B cell (primary cell): Measurements from ENCODE around the gene MYO10. TPM values are rescaled to one million over a fixed set of nuclear protein-coding genes. Genes with fewer than 3 reads are reported as not detected.

Experiments
- ATAC-seq: fragments of 200-7000 bp; cut with Tn5 transposase; one replicate; pipeline ENCODE4 v1.10.0; 2021; ENCODE audit warnings: low read depth, mild to moderate bottlenecking, moderate number of reproducible peaks, moderate library complexity
- CTCF ChIA-PET: fragments of 350-600 bp; sonication (Branson Sonifier 250); formaldehyde crosslinking; loops from one replicate; lab custom pipeline; 2021; ENCODE audit warnings: antibody characterized with exemption, inconsistent platforms; lab: Charles Lee
- POLR2A ChIA-PET: fragments of 350-600 bp; sonication (Branson Sonifier 250); formaldehyde crosslinking; loops from one replicate; lab custom pipeline; 2021; ENCODE audit warnings: antibody characterized with exemption; lab: Charles Lee
- DNase-seq: peaks from one replicate; pipeline ENCODE4 v3.0.0; 2013
- H2AFZ ChIP-seq: 2 replicates; pipeline ENCODE4 v1.6.1; 2012; ENCODE audit warnings: mild to moderate bottlenecking, low read depth, low read length; ENCODE audit not compliant: insufficient read depth, poor library complexity, severe bottlenecking
- H3K27ac ChIP-seq, 2 donors: 1 replicate in 1 of 2; 2 replicates in 1 of 2; pipeline ENCODE4 v1.5.1; 2012 to 2013; ENCODE audit warnings: low read length in 2 of 2, mild to moderate bottlenecking in 2 of 2, moderate library complexity in 1 of 2
- H3K27me3 ChIP-seq, 4 experiments: fragments of 200-600 bp in 1 of 4; sonication (generic) in 1 of 4; replicated peaks in 1 of 4; 1 replicate in 2 of 4; 2 replicates in 2 of 4; pipeline versions ENCODE4 v1.6.1 to v1.7.0; 2013 to 2016; ENCODE audit warnings: low read length in 3 of 4, mild to moderate bottlenecking in 2 of 4, mixed read lengths in 1 of 4, moderate library complexity in 1 of 4; ENCODE audit not compliant: insufficient read depth in 4 of 4, control insufficient read depth in 3 of 4; ENCODE audit errors: control extremely low read depth in 1 of 4
- H3K36me3 ChIP-seq, 2 experiments: replicated peaks in 1 of 2; 1 replicate in 1 of 2; 2 replicates in 1 of 2; pipeline versions ENCODE4 v1.6.1 to v1.7.1; 2013; ENCODE audit warnings: low read length in 1 of 2; ENCODE audit not compliant: insufficient read depth in 2 of 2, control insufficient read depth in 1 of 2; ENCODE audit errors: control extremely low read depth in 1 of 2, extremely low read depth in 1 of 2
- H3K4me1 ChIP-seq, 2 donors: fragments of 200-600 bp in 1 of 2; sonication (generic) in 1 of 2; 1 replicate in 1 of 2; 2 replicates in 1 of 2; pipeline versions ENCODE4 v1.5.1 to v1.6.1; 2013 to 2017; ENCODE audit warnings: low read length in 2 of 2; ENCODE audit not compliant: control insufficient read depth in 2 of 2, insufficient read depth in 2 of 2
- H3K4me2 ChIP-seq: replicated peaks from 2 replicates; pipeline ENCODE3; 2012; ENCODE audit warnings: mild to moderate bottlenecking, low read depth, low read length; ENCODE audit not compliant: poor library complexity, severe bottlenecking
- H3K4me3 ChIP-seq, 5 experiments: fragments of 200-600 bp in 1 of 5; sonication (generic) in 1 of 5; 1 replicate in 3 of 5; 2 replicates in 2 of 5; pipeline versions ENCODE4 v1.5.1 to v1.7.0; 2011 to 2016; ENCODE audit warnings: low read length in 4 of 5, mild to moderate bottlenecking in 4 of 5, low read depth in 2 of 5, control low read depth in 1 of 5, moderate library complexity in 1 of 5; ENCODE audit not compliant: insufficient read depth in 1 of 5; ENCODE audit errors: control extremely low read depth in 1 of 5, extremely low read depth in 1 of 5
- H3K79me2 ChIP-seq: fragments of 200-600 bp; sonication (generic); one replicate; pipeline ENCODE4 v1.6.0; 2016; ENCODE audit warnings: low read length; ENCODE audit not compliant: control insufficient read depth, insufficient read depth
- H3K9ac ChIP-seq: fragments of 200-600 bp; sonication (generic); 2 replicates; pipeline ENCODE4 v1.6.1; 2017; ENCODE audit warnings: mild to moderate bottlenecking, low read length, moderate library complexity
- H3K9me3 ChIP-seq, 3 donors: one replicate each; pipeline versions ENCODE4 v1.6.1 to v1.7.1; 2013; ENCODE audit warnings: low read length in 2 of 3; ENCODE audit not compliant: control insufficient read depth in 2 of 3, insufficient read depth in 1 of 3; ENCODE audit errors: control extremely low read depth in 1 of 3
- H4K20me1 ChIP-seq: 2 replicates; pipeline ENCODE4 v1.6.0; 2012; ENCODE audit warnings: mild to moderate bottlenecking, low read length; ENCODE audit not compliant: insufficient read depth, control insufficient read depth, poor library complexity, severe bottlenecking
- H3K27ac Mint-ChIP-seq: one replicate; pipeline ENCODE4 v1.8.0; 2021; ENCODE audit warnings: mixed read lengths
- H3K27me3 Mint-ChIP-seq: one replicate; pipeline ENCODE4 v1.8.0; 2021; ENCODE audit warnings: mixed read lengths
- H3K4me1 Mint-ChIP-seq: one replicate; pipeline ENCODE4 v1.8.0; 2021; ENCODE audit warnings: mixed read lengths
- H3K4me3 Mint-ChIP-seq: one replicate; pipeline ENCODE4 v1.8.0; 2021; ENCODE audit warnings: mixed read lengths
- H3K9me3 Mint-ChIP-seq: one replicate; pipeline ENCODE4 v1.8.0; 2022; ENCODE audit warnings: mixed read lengths; ENCODE audit not compliant: insufficient read depth
- EZH2 ChIP-seq: IDR thresholded peaks from 2 replicates; pipeline ENCODE4 v1.6.1; 2012; ENCODE audit warnings: borderline replicate concordance, low read depth, mild to moderate bottlenecking, moderate library complexity, low read length; ENCODE audit not compliant: insufficient read depth, poor library complexity, severe bottlenecking
- WGBS: methylation state at CpG from one replicate; pipeline ENCODE4 v1.1.5; 2013; ENCODE audit warnings: missing lambda C conversion rate; ENCODE audit not compliant: insufficient coverage; 5-methylcytosine and 5-hydroxymethylcytosine counted together
- intact Hi-C: fragments of 100-400 bp; cut with micrococcal nuclease; formaldehyde crosslinking; loops from one replicate; pipeline ENCODE4 v1.10.0; 2022
- polyA plus RNA-seq: library from polyadenylated mRNA; depleted of rRNA; stranded (reverse); fragments of >200 nt; gene quantifications from 2 replicates; pipeline ENCODE4 v1.2.3, GENCODE V29; 2012
- total RNA-seq, 2 donors: library from RNA; stranded (reverse); fragments of 120-200 nt in 1 of 2; gene quantifications; 1 replicate in 1 of 2; 2 replicates in 1 of 2; pipeline versions ENCODE4 v1.2.3 to v1.2.4, GENCODE V29; 2013 to 2022
- TF ChIP-seq, protein P1 (sequence below): fragments of 200-600 bp; IDR thresholded peaks from one replicate; pipeline ENCODE4 v1.8.0; 2022; ENCODE audit warnings: antibody characterized with exemption, mild to moderate bottlenecking

Gene MYO10
- total and polyA plus RNA-seq, 2 donors (not counting 1 experiment from before 2014, with no cell fraction given), result 0.10 TPM; not detected in 1

DNA sequence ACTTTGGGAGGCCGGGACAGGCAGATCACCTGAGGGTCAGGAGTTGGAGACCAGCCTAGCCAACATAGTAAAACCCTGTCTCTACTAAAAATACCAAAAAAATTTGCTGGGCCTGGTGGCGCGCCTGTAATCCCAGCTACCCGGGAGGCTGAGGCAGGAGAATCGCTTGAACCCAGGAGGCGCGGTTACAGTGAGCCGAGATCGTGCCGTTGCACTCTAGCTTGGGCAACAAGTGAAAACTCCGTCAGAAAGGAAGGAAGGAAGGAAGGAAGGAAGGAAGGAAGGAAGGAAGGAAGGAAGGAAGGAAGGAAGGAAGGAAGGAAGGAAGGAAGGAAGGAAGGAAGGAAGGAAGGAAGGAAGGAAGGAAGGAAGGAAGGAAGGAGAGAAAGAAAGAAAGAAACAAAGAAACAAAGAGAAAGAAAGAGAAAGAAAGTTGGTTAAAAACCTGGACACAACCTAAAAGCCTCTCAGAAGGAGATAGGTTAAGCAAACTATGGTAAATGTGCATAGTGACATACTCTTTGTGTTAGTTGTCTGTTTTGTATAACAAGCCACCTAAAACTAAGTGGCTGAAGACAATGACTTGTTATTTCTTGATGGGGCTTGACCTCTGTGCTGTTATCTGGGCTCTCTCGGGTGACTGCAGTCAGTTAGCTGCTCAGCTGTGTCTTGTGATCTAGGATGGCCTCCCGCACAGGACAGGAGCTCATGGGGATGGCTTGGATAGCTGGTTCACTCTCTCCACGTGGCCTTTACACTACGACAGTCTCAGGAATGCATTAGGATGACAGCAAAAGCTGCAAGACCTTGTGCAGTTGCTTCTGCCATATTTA, 8.0 kb upstream of the MYO10 start:
- H3K4me1 ChIP-seq, result no peaks in the 10 kb centered on the region
- H3K9me3 ChIP-seq, result peaks cover 0 to 29% (median 14%) of the 10 kb centered on the region in 3 donors
- ATAC-seq (no peak), DNase-seq (no peak)
- H3K9ac ChIP-seq, result no peak overlapping the region
- intact Hi-C loops, result no loop called here
- no peak overlapping the region for H3K4me2 ChIP-seq
- Mint-ChIP-seq H3K27ac (no peak overlapping the region), H3K4me3 (no peak overlapping the region), H3K27me3 (peaks cover 5% of the 10 kb centered on the region), H3K4me1 (no peaks in the 10 kb centered on the region), H3K9me3 (peaks cover 12% of the 10 kb centered on the region)
- H3K79me2 ChIP-seq, result no peaks in the 10 kb centered on the region
- ChIA-PET POLR2A (no interaction called here), CTCF (no interaction called here)
- H2AFZ ChIP-seq, result no peak overlapping the region
- TF ChIP-seq, protein P1, sequence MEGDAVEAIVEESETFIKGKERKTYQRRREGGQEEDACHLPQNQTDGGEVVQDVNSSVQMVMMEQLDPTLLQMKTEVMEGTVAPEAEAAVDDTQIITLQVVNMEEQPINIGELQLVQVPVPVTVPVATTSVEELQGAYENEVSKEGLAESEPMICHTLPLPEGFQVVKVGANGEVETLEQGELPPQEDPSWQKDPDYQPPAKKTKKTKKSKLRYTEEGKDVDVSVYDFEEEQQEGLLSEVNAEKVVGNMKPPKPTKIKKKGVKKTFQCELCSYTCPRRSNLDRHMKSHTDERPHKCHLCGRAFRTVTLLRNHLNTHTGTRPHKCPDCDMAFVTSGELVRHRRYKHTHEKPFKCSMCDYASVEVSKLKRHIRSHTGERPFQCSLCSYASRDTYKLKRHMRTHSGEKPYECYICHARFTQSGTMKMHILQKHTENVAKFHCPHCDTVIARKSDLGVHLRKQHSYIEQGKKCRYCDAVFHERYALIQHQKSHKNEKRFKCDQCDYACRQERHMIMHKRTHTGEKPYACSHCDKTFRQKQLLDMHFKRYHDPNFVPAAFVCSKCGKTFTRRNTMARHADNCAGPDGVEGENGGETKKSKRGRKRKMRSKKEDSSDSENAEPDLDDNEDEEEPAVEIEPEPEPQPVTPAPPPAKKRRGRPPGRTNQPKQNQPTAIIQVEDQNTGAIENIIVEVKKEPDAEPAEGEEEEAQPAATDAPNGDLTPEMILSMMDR, result no peak
- no peak for TF ChIP-seq EZH2
- peaks cover 0 to 2% (median 0%) of the 10 kb centered on the region in 4 experiments for H3K27me3 ChIP-seq
- no peaks in the 10 kb centered on the region for H3K36me3 ChIP-seq
- H3K27ac ChIP-seq, result no peak overlapping the region
- no peak overlapping the region for H3K4me3 ChIP-seq
- WGBS, result 98% methylated on average over 7 of the region's 15 CpGs
- no peaks in the 10 kb centered on the region for H4K20me1 ChIP-seq

DNA sequence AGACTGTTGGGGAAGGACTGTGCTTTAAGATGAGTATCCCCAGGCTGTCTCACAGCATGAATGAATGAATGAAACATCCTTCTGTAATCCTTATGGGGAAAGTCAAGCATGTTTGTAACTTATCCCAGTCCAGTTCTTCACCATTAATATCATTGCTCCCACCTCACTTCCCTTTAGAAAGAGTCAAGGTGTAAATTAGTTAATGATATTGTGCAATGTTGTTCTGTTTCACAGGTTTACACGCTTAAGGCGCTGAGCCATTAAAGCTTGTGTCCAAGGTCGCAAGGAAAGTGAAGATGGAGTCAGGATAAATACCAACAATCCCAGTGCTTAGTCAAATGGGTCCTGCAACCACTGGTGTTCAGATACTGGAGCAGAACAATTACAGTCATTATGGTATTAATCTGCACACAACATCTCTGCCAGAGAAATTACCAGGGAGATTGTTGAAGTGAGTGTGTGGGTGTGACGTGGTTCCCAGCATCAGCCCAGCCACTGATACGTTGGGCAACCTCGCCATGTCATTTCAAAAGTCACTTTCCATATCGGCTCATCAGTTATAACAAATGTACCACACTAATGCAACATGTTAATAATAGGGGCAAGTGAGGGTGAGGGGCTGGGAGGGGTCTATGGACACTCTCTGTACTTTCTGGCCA, 1.5 kb upstream of the MYO10 start:
- Histone ChIP-seq H3K9ac (no peak overlapping the region), H3K4me1 (peaks cover 19 to 25% of the 10 kb centered on the region in 2 donors), H3K4me2 (no peak overlapping the region), H4K20me1 (no peaks in the 10 kb centered on the region), H3K4me3 (no peak overlapping the region), H3K9me3 (peaks cover 0 to 20% (median 0%) of the 10 kb centered on the region in 3 donors), H3K27ac (no peak overlapping the region), H2AFZ (no peak overlapping the region), H3K36me3 (no peaks in the 10 kb centered on the region), H3K79me2 (no peaks in the 10 kb centered on the region), H3K27me3 (peaks cover 0 to 39% (median 30%) of the 10 kb centered on the region in 4 experiments)
- H3K4me3 Mint-ChIP-seq, result peak overlapping the region; percentile 77
- WGBS, result 92% methylated on average over 3 of the region's 7 CpGs
- H3K27me3 Mint-ChIP-seq, result peaks cover 54% of the 10 kb centered on the region
- no peaks in the 10 kb centered on the region for H3K9me3 Mint-ChIP-seq
- ATAC-seq (no peak), DNase-seq (no peak)
- H3K4me1 Mint-ChIP-seq, result peaks cover 20% of the 10 kb centered on the region
- TF ChIP-seq EZH2, result no peak
- TF ChIP-seq, protein P1, result no peak
- H3K27ac Mint-ChIP-seq, result no peak overlapping the region
- intact Hi-C loops, result no loop called here
- CTCF ChIA-PET, result no interaction called here
- POLR2A ChIA-PET, result no interaction called here
